Cardiac muscle cell (in vitro differentiated cells and primary cell): ENCODE results near the gene NKAP. TPM values are rescaled to one million over a fixed set of nuclear protein-coding genes. Genes with fewer than 3 reads are reported as not detected.
"Not testable (repeated sequence)": the region's sequence is repeated elsewhere in the genome, so short reads cannot be mapped to it uniquely, and the experiment has no call there.

Experiments used
- DNase-seq, 2 donors: peaks; one replicate each; pipeline versions ENCODE4 v3.0.0 to v3.0.0-alpha.2; 2010 to 2017; ENCODE audit warnings: low read depth in 1 of 2, low spot score in 1 of 2
- H3K27ac ChIP-seq: fragments of 200-600 bp; sonication (generic); 2 replicates; pipeline ENCODE4 v1.5.1; 2016
- H3K27me3 ChIP-seq: fragments of 200-600 bp; sonication (generic); 2 replicates; pipeline ENCODE4 v1.6.0; 2016; ENCODE audit warnings: control low read depth
- H3K36me3 ChIP-seq: fragments of 200-600 bp; sonication (generic); 2 replicates; pipeline ENCODE4 v1.5.1; 2016; ENCODE audit warnings: control low read depth
- H3K4me1 ChIP-seq: fragments of 200-600 bp; sonication (generic); 2 replicates; pipeline ENCODE4 v1.8.1; 2017; ENCODE audit warnings: low read depth, mild to moderate bottlenecking, mixed run types
- H3K4me3 ChIP-seq: fragments of 200-600 bp; sonication (generic); 2 replicates; pipeline ENCODE4 v1.5.1; 2016; ENCODE audit warnings: mild to moderate bottlenecking
- H3K9me3 ChIP-seq: fragments of 200-600 bp; sonication (generic); 2 replicates; pipeline ENCODE4 v1.5.1; 2017; ENCODE audit warnings: low read depth, mild to moderate bottlenecking, control low read depth
- polyA plus RNA-seq: library from polyadenylated mRNA; unstranded; fragments of >200 nt; fragmentation: Nextera tagmentation; extraction: Ambion mirVana; gene quantifications from 2 replicates; pipeline ENCODE4 v1.2.1, GENCODE V29; 2016
- total RNA-seq: library from RNA; depleted of rRNA; stranded (reverse); fragments of >200 nt; gene quantifications from 2 replicates; pipeline ENCODE4 v1.2.3, GENCODE V29; 2016
- TF ChIP-seq, protein P1 (sequence below): IDR thresholded peaks from 2 replicates; pipeline ENCODE4 v1.5.1; 2012; ENCODE audit warnings: low read depth, mild to moderate bottlenecking, low read length

NKAP gene
- total and polyA plus RNA-seq, 2 experiments from 2014 or later = 5.6 to 8.3 TPM

DNA sequence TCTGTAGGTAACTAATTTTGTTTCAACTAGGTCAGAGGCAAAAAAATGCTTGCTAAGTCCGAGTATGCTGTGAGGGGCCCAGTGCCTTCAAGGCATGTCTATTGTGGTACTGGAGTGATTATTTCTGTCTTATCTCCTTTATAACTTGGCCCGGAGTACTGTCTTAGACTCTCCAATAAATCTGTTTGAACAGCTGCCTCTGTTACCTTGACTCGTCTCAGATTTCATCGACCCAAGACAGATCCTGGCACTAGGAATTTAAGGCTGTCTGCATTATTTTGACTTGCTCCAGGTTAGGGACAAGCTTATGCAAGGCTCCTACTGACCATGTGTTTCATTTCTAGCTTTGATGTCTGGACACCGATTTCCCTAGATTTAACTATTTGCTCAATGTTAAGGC lies 41.1 kb upstream of the NKAP start:
- Histone ChIP-seq H3K27ac (no peak overlapping the region), H3K4me1 (no peaks in the 10 kb centered on the region), H3K9me3 (no peaks in the 10 kb centered on the region), H3K36me3 (no peaks in the 10 kb centered on the region), H3K27me3 (peaks cover 64% of the 10 kb centered on the region), H3K4me3 (no peak overlapping the region)
- TF ChIP-seq, protein P1, sequence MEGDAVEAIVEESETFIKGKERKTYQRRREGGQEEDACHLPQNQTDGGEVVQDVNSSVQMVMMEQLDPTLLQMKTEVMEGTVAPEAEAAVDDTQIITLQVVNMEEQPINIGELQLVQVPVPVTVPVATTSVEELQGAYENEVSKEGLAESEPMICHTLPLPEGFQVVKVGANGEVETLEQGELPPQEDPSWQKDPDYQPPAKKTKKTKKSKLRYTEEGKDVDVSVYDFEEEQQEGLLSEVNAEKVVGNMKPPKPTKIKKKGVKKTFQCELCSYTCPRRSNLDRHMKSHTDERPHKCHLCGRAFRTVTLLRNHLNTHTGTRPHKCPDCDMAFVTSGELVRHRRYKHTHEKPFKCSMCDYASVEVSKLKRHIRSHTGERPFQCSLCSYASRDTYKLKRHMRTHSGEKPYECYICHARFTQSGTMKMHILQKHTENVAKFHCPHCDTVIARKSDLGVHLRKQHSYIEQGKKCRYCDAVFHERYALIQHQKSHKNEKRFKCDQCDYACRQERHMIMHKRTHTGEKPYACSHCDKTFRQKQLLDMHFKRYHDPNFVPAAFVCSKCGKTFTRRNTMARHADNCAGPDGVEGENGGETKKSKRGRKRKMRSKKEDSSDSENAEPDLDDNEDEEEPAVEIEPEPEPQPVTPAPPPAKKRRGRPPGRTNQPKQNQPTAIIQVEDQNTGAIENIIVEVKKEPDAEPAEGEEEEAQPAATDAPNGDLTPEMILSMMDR = no peak
- no peak for DNase-seq

DNA sequence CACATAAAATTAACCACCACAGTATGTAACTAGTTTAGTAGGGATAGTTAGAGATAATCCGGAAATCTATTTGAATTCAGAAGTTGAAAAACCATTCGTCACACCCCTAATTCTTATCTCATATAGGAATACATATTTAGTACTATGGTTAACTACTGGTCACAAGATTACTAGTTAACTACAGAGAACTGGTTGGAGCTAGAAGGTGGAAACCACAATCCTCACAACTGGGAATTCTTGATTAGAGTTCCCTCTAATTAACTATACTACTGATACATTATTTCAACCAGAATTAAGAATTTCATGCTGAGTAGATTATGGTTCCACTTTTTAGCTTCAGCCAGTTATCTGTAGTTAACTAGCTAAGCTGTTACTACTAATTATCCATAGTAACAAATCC lies 39.9 kb upstream of the NKAP start:
- no peak overlapping the region for H3K27ac ChIP-seq
- no peak for DNase-seq
- no peak overlapping the region for H3K4me3 ChIP-seq
- TF ChIP-seq, protein P1 = no peak
- no peaks in the 10 kb centered on the region for H3K4me1 ChIP-seq
- H3K36me3 ChIP-seq = no peaks in the 10 kb centered on the region
- peaks cover 53% of the 10 kb centered on the region for H3K27me3 ChIP-seq
- no peaks in the 10 kb centered on the region for H3K9me3 ChIP-seq

DNA sequence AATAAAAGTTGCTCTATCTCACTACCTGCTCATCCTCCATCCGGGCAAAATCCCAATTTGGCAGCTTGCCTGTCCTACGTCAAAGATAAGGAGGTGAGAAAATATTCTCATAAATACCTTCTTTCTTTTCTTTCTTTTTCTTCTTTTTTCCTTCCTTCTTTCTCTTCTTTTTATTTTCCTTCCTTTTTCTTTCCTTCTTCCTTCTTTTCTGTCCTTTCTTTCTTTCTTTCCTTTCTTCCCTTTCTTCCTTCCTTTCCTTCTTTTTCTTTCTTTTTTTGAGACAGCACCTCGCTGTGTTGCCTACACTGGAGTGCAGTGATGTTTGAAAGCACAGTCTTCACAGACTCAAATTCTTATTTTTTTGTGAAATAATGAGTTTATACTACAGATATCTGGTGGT lies 38.6 kb upstream of the NKAP start:
- TF ChIP-seq, protein P1 = no peak
- no peak for DNase-seq
- Histone ChIP-seq H3K27ac (no peak overlapping the region), H3K4me1 (no peaks in the 10 kb centered on the region), H3K9me3 (no peaks in the 10 kb centered on the region), H3K4me3 (no peak overlapping the region), H3K27me3 (peaks cover 39% of the 10 kb centered on the region), H3K36me3 (no peaks in the 10 kb centered on the region)

DNA sequence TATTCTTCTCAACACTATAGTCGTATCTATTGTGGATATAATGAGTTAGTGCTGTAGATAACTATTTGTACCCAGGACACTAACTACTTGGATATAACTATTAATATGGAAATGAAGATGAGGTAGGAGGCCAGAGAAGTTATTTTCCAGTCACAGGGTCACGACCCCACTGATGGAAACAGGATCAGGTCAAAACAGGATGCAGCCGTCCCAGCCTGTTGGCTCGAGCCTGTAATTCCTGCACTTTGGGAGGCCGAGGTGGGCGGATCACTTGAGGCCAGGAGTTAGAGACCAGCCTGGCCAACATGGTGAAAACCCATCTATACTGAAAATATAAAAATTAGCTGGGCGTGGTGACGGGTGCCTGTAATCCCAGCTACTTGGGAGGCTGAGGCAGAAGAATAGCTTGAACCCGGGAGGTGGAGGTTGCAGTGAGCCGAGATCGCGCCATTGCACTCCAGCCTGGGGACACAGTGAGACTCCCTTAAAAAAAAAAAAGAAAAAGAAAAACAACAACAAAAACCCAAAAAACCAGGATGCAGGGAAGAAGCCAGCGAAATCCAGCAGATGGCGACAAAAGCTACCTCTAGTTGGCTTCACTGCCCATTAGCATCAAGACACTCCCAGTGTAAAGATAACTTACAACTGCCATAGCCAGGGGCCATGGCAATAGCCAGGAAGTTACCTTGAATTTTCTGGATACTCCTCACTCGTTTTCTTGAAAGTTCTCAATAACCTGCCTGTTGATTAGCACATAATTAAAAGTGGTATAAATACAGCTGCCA lies 37.9 kb upstream of the NKAP start:
- Histone ChIP-seq H3K36me3 (no peaks in the 10 kb centered on the region), H3K27me3 (peaks cover 33% of the 10 kb centered on the region), H3K4me1 (no peaks in the 10 kb centered on the region), H3K4me3 (no peak overlapping the region), H3K9me3 (no peaks in the 10 kb centered on the region), H3K27ac (no peak overlapping the region)
- TF ChIP-seq, protein P1 = peak; percentile 51
- DNase-seq = peak; percentile 43 to 47

DNA sequence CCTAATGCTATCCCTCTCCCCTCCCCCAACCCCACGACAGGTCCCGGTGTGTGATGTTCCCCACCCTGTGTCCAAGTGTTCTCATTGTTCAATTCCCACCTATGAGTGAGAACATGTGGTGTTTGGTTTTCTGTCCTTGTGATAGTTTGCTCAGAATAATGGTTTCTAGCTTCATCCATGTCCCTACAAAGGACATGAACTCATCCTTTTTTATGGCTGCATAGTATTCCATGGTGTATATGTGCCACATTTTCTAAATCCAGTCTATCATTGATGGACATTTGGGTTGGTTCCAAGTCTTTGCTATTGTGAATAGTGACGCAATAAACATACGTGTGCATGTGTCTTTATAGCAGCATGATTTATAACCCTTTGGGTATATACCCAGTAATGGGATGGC lies 33.6 kb upstream of the NKAP start:
- DNase-seq, H3K27ac ChIP-seq, H3K9me3 ChIP-seq, H3K4me1 ChIP-seq, H3K4me3 ChIP-seq, H3K36me3 ChIP-seq, H3K27me3 ChIP-seq: not testable (repeated sequence)

DNA sequence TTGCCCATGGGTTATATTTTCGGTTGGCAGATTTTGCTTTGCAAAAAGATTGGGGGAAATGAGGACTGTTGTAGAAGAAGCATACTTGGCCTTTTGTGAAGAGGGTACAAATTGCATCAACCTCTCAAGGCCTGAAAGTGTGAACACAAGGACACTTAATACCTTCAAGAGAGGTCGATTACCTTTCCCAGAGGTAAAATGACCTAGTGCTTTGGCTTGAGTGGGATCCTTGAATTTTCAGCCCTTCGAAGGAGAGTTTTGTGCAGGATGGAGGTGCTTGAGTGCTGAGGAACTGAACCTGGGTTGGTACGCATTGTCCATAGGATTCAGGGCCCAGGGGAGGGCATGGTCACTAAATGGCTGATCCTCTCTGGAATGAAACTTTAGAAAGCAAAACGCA lies 27.6 kb upstream of the NKAP start:
- no peak overlapping the region for H3K4me3 ChIP-seq
- no peaks in the 10 kb centered on the region for H3K27me3 ChIP-seq
- H3K4me1 ChIP-seq = no peaks in the 10 kb centered on the region
- DNase-seq = no peak
- H3K9me3 ChIP-seq = no peaks in the 10 kb centered on the region
- H3K36me3 ChIP-seq = no peaks in the 10 kb centered on the region
- TF ChIP-seq, protein P1 = no peak
- no peak overlapping the region for H3K27ac ChIP-seq
